Eye (tissue), 1 donor: ENCODE data around the gene OR4C13.
A peak's percentile ranks its signal among the peaks of the same experiment; 100 is the strongest.
"Not testable (repeated sequence)": the region's sequence is repeated elsewhere in the genome, so short reads cannot be mapped to it uniquely, and the experiment has no call there.

ENCODE experiments used
- DNase-seq: peaks from one replicate; pipeline ENCODE4 v3.0.0-alpha.2; 2015

The OR4C13 gene

GRCh38 chr11:49952091-49952490, at the start of gene OR4C13:
Gene OR4C13 (plus strand): TSS chr11:49952391. CDS start chr11:49952423, 32 bp downstream.
- DNase-seq = no peak

DNA sequence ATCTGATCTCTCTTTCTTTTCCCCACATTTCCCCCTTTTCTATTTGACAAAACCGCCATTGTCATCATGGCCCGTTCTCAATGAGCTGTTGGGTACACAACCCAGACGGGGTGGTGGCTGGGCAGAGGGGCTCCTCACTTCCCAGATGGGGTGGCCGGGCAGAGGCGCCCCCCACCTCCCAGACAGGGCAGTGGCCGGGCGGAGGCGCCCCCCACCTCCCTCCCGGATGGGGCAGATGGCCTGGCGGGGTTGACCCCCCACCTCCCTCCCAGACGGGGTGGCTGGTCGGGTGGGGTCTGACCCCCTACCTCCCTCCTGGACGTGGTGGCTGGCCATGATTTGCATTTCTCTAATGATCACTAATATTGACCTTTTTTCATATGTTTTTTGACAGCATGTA, 40.7 kb upstream of the OR4C13 start:
- DNase-seq = not testable (repeated sequence)

- DNase-seq = not testable (repeated sequence)
Observed at GRCh38 chr11:49948701-49949100, 3.5 kb upstream of the OR4C13 start.

GRCh38 chr11:49973439-49973838, 21.2 kb downstream of the OR4C13 start:
- DNase-seq = not testable (repeated sequence)

- not testable (repeated sequence) for DNase-seq
Observed at GRCh38 chr11:49982435-49982834, 30.2 kb downstream of the OR4C13 start, which contains the start of gene OR4C12. Gene OR4C12 (minus strand): TSS chr11:49982535. CDS start chr11:49982501, 34 bp downstream.

GRCh38 chr11:49995565-49995964, 43.4 kb downstream of the OR4C13 start:
- DNase-seq = peak; percentile 0
